ENCODE results near the gene PEX5L.
"Not testable (repeated sequence)": the region's sequence is repeated elsewhere in the genome, so short reads cannot be mapped to it uniquely, and the experiment has no call there.

Gene PEX5L

GRCh38 chr3:179832333-179832854, 204.3 kb downstream of the PEX5L start:
- DNase-seq (ENCODE audit: low spot score) = no peak

- DNase-seq (ENCODE audit: low spot score) = no peak
These were observed 207.3 kb downstream of the PEX5L start for GRCh38 chr3:179829401-179829800.

DNA sequence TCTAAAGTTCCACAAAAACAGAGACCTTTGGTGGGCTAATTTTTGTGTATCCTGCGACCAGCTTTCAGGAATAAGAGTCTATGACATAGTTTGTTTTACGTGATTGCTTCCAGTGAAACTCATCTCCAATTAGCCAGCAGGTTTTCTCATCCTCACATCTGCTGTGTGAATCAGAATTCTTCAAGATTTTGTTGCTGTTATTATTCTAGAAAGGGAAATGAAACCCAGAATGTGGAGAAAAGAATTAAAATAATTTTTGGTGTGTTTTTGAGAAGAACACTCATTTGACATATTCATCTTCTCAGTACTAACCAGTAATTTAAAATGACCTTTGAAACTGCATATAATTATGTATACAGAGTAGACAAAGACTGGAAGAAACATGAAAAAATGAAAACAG, 208.0 kb downstream of the PEX5L start:
- DNase-seq (ENCODE audit: low spot score) = no peak

DNA sequence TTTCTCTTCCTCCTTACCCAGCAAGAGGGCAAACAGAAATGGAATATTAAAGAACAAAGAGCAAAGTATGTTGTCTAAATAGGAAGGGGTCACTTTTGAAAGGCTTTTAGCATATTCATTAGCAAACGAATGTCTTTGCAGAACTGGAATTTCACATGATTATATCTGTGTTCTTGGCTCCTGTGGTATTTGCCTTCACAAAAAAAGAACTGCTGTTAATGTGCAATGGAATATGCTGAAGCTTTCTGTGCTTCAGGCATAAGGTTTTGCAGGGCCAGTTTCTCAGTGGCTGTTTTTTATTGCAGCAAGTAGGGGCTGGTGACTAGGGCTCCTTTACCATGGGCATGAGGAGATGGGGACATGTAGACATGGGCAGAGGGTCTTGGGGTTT, 210.5 kb downstream of the PEX5L start:
- DNase-seq (ENCODE audit: low spot score) = no peak

GRCh38 chr3:179825527-179826246, 211.1 kb downstream of the PEX5L start:
- DNase-seq (ENCODE audit: low spot score) = no peak

DNA sequence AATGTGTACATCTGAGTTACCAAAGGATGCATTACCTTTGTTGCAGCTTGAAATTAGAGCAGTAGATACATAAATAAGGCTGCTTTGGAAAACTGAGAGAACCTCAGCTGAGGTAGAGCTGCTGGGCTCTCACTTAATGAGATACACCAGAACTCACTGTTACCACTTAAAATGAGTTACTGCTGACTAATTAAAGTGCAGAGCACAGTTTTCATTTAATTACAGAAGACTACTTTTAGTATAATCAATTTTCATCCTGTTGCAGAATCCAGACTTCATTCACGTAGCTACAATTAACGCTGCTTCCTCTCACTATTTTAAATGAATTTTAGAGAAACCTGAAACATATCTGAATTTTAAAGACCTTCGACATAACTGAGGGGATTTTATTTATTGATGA, 214.4 kb downstream of the PEX5L start:
- no peak for DNase-seq (ENCODE audit: low spot score)

DNA sequence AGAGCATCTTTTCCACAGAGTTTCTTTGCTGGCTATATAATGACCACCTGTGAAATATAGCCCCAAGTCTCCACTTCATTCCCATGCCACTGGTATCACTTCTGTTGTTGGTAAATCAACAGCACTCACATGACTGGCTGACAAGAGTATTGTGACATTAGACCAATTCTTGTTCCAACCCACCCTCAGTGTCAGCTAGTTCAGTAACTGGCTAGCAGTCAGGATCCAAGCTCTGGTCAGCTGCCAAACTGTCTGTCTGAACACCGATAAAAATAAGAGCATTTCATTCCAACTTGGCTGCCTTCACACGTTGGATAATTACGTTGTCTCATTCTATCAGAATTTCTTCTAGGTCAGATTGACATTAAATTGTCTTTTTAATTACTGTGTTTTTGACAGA, 217.4 kb downstream of the PEX5L start:
- no peak for DNase-seq (ENCODE audit: low spot score)

- no peak for DNase-seq (ENCODE audit: low spot score)
These were observed 224.7 kb downstream of the PEX5L start for GRCh38 chr3:179812096-179812382.

- DNase-seq (ENCODE audit: low spot score) = peak; percentile 73
These were observed 225.2 kb downstream of the PEX5L start for GRCh38 chr3:179811321-179812095.

DNA sequence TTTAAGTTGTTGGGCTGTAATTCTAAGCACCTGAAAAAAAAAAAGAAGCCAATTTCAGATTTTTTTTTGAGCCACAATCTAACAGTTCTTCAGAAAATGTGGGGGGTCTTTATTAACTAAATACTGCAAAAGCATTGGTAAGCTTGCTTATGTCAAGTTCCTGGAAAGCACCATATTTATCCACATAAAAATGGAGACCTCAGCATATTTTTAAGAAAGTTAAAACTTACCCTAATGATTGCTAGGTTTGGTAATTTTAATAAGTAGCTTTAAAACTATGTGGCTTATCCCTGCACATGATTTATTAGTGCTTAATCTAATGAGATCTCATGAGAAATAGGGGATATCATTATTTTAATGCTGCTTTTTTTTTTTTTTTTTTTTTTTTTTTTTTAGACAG, 227.1 kb downstream of the PEX5L start:
- no peak for DNase-seq (ENCODE audit: low spot score)

DNA sequence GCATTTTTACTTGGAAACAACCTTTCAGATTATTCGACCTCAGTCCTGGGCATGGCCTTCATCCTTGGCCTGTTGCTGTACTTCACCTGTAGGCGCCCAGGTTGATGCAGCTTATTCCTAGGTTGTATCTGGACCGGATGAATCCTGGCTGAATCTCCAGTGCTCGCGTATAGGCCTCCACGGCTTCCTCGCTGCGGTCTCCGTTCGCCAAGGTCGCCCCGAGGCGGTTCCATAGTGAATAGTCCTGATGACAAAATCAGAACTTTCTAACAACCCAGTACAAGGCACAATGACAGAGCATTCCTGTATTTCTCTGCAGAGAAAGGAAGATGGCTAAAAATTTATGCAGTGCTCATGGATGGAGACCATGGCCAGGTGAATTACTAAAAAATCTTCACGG, 229.1 kb downstream of the PEX5L start:
- DNase-seq (ENCODE audit: low spot score) = no peak

DNA sequence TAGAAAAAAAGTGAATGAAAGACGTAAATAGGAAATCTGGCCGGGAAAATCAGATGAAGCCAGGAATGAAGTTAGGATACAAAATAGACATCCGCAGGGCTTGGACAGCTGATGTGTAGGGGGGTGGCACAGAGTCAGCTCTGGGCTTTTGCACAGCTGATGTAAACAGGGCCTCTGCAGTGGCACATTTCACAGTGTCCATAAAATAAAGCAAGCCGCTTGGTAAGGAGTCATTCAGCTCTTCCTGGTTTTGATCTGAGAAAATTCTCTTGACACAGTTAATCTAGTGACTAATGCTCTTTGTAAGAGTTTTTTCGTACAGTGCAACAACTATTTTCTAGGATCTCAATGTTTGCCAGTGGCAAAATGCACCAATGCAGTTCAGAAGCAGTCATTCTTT, 230.6 kb downstream of the PEX5L start:
- no peak for DNase-seq (ENCODE audit: low spot score)

- DNase-seq (ENCODE audit: low spot score) = no peak
These were observed 234.9 kb downstream of the PEX5L start for GRCh38 chr3:179801856-179802255.

DNA sequence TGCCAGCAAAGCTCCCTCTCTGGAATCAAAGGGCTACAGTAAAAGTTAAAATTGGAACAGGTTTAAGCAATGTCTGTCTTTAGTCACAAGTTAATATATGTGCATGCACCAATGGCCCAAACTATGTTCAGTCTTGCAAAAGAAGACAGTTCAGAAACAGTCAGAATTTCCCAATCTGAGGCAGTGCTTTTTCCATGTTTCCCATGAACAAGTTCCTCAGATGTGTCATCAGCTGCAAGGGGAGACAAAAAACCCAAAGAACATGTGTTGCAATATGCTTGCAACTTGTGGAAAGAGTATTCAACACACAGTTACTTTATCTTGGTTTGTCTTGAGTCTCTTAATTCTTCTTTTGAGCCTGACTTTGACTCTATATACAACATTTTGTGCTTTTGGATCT, 235.5 kb downstream of the PEX5L start:
- peak; percentile 66 for DNase-seq (ENCODE audit: low spot score)

DNA sequence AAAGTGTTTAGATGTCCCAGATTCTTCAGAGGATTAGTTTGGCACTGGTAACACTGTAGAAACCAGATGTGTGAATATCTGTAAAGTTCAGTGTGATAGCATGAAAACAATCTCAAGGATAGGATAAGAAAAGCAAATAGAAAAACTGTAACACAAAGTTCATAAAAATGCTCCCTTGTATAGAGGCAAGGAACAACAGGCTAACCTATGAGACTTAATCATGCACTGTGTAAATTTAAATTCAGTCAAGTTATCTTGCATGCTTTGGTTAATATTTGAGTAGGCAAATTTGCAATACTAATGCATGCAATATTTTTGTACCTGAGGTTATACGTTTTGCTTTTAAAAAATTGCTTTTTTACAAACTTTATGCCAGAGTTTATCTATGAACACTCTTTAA, 239.5 kb downstream of the PEX5L start:
- no peak for DNase-seq (ENCODE audit: low spot score)

DNA sequence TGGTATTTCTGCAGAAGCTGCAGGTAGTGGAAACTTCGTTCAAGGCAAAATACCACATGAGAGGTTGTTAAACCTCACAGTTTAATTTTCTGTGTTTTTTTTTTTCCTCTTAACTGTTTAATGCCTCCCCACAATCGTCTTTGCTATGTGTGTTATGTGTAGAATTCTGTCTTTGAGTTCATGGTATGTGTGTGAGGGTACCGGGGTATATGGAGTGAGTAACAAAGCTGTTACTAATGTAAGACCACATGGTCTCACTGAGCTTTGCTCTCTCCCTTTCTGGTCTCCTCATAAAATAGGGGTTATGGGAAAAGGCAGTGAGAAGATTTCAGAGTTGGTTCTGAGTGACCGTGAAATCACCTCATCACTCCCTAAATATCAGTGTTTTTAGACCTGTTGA, 240.3 kb downstream of the PEX5L start:
- no peak for DNase-seq (ENCODE audit: low spot score)

DNA sequence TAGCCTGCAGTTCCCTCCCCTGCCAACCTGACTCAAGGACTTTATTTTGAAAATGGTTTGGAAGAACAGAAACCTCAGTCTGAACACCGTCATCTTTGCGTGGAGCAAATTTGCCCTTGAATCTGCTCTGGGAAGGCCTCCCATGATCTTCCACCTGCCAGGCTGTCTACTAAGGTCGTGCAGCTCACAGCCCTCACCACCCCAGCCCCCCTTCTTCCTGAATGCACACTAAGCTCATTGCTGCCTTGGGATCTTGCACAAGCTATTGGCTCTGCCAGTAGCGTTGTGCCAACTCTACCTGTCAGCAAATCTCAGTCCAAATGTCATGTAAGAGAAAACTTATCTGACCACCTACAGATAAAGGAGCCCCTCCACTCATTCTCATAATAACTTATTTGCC, 242.4 kb downstream of the PEX5L start:
- DNase-seq (ENCODE audit: low spot score) = no peak

DNA sequence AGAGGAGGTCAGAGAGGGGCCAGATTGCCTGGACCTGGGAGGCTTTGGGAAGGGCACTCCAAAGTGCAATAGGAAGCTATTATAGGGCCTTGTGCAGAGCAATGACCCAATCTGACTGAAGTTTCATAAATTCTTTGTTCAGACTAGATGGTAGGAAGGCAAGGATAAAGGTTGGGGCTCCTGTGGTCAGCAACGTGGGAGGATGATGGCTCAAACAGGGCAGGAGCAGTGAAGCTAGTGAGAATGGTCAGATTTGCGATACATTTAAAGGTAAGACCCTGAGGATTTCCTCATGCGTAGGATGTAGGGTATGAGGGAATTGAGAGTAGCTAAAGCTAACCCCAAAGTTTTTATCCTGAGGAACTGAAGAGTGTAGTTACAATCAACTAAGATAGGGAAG, 244.9 kb downstream of the PEX5L start:
- no peak for DNase-seq (ENCODE audit: low spot score)

DNA sequence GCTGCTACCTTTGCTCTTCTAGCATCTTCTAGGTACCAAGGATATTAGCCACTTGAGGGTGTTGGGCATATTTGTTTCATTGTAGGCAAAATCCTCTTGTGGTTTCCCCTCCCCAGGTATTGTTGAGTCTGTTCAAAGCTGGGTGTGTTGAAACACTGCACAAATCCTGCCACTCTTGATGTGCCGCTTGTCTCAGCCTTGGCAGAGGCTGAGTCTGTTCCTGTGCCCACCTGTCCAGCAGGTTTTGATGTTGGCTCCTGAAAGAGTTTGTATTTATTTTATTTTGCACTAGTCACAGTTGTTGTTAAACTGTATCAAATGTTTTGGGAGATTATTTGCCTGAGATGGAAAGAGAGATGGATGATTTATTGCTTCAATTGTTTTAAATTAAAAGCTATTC, 247.7 kb downstream of the PEX5L start:
- DNase-seq (ENCODE audit: low spot score) = no peak

DNA sequence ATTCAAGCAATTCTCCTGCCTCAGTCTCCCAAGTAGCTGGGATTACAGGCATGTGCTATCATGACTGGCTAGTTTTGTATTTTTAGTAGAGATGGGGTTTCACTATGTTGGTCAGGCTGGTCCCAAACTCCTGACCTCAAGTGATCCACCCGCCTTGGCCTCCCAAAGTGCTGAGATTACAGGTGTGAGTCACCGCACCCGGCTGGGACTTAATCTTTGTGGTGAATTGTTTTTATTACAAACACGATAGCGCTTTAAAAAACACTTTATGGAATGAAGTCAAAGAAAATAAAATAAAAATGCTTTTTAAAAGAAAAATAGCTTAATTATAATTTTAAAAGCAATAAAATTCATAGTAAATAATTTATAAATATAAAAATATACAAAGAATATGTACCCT, 253.9 kb downstream of the PEX5L start:
- DNase-seq (ENCODE audit: low spot score) = not testable (repeated sequence)

DNA sequence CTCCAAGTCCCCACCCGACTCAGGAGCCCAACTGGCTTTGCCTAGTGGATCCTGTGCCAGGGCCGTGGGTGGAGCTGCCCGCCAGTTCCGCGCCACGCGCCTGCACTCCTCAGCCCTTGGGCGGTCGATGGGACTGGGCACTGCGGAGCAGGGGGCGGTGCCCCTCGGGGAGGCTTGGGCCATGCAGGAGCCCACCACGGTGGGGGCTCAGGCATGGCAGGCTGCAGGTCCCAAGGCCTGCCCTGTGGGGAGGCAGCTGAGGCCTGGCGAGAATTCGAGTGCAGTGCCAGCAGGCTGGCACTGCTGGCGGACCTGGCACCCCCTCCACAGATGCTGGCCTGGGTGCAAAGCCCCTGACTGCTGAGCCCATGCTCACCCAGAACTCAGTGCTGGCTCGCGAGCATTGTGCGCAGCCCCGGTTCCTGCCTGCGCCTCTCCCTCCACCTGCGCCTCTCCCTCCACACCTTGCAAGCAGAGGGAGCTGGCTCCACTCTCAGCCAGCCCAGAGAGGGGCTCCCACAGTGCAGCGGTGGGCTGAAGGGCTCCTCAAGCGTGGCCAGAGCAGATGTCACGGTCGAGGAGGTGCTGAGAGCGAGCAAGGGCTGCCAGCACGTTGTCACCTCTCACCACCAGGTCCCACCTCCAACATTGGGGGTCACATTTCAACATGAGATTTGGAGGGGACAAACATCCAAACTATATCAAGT, 261.2 kb downstream of the PEX5L start:
- DNase-seq (ENCODE audit: low spot score) = no peak

DNA sequence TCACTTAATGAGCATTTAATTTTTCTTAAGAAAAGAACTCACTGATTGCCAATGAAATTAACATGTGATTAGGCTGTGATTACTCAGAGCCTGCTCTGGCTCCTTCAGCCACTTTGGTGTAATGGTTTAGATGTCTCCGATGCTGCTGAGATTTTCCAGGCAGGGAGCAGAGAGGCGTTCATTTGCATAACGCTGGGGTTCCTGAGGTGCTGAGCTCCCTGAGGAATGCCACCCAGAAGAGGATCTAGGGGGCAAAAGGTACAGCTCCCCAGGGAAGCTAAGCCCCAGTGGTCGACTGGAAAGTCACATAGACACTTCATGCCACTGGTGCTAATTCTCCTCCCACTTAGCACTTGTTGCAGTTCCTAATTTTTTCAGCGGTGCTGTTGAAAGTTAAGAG, 264.4 kb downstream of the PEX5L start:
- DNase-seq (ENCODE audit: low spot score) = no peak

DNA sequence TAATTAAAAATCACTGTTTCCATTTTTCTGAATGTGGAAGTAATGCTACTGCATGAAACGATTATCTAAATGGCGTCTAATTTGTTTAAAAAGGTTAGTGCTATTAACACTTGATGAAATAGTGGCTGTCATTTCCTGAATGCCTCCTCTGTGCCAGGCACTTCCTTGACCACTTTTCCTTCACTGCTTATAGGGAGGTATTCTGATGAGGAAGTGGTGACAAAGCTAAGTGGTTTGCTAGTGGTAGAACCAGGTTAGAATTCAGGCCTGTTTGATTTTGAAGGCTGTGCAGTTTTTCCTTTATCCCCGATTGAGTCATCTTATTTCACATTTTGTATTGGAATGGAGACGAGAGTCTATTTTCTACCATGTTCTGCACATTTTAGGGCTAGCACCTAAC, 264.9 kb downstream of the PEX5L start:
- DNase-seq (ENCODE audit: low spot score) = no peak

Measured in AG20443 (cell line).